ENCODE results near the gene CSNK2A3.

The CSNK2A3 gene

DNA sequence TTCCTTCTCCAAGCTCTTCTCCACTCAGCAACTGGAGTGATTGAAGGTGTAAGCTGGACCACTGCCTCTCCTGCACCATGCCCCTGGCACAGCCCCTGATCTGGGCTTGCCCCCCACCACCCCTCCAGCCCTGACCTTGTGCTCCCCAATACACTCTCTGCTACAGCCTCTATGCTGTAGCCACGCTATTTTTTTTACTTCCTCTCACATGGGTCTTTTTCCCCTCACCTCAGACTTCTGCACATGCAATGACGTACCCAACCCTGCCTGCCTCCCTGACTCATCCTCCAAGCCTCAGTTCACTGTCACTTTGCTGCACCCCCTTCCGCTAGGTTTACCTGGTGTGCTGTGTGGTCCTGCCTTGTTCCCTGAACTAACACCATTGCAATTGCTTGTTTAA lies 9.0 kb downstream of the CSNK2A3 start:
- in situ Hi-C loops (cut with HindIII; ENCODE audit: low sequenced_read_pairs), result loop anchor here (5.0 kb wide), 1 partner anchor 42 kb away; no protein-coding TSS in a partner anchor

DNA sequence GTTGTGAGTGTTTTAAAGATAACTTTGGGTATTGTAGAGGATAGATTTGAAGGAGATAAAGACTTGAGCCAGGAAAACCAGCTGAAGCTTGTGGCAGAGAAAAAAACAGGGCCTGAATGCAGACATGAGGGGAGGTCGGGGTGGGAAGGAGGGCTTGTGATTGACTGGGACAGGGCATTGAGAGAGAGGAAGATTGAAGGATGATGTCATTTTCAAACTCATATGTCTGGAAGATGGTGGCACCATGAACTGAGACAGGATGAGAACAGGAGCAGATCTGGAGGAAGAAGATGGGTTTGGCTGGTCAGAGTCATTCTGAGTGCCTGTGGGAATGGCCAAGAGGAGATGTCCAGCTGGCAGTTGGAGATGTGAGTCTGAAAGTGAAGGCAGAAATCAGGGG lies 14.7 kb downstream of the CSNK2A3 start:
- in situ Hi-C loops (cut with HindIII; ENCODE audit: low sequenced_read_pairs), result no loop called here

DNA sequence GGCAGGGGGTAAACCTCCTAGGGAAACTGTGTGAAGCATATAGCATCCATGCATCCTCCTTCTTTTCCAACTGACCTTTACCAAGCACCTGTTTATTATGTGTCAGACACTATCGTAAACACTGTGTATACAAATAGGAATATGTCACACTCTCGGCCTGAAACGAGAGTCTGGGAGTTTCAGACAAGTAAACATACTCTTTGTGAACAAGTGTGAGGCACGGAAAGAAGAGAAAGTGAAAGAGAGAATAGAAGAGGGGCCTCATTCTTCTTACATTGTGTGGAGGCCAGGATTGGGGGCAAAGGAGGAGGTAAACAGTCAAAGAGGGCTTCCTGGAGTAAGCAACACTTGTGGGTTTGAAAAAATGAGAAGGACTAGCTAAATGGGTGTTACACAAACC lies 16.4 kb downstream of the CSNK2A3 start:
- in situ Hi-C loops (cut with HindIII; ENCODE audit: low sequenced_read_pairs), result no loop called here

DNA sequence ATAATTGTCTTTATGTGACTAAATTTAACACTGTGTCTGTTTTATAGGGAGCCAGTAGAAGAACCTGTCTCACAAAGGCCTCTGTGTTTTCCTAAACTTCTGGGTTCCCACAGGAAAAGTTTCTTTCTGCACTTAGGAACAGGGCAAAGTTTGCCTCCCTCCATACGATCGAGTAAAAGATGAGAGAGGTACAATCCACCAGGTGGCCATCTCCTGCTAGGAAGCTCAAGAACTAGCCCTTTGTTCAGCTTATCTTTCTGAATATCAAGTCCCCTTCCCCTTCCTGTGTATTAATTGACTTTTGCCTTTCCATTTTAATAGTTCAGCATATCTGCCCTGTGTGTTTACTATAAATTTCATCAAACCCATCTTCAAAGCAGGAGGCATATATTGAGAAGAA lies 18.0 kb downstream of the CSNK2A3 start:
- in situ Hi-C loops (cut with HindIII; ENCODE audit: low sequenced_read_pairs), result no loop called here

DNA sequence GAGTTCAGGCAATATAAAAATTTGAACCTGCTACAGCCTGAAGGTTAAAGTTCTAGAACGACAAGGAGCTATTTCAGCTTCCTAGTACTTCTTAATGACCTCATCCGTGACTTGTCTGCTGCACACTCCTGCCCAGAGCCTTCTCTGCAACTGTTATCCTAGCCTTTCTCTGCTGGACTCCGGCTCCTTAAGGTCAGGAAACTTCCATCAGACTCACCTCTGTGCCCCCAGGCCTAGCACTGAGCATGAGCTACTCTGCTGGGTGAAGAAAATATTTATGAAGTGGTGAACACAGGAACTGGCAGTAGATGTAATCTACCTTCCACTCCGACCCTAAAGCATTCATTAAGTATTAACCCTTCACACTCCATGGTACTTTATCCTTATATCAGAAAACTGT lies 18.4 kb downstream of the CSNK2A3 start:
- in situ Hi-C loops (cut with HindIII; ENCODE audit: low sequenced_read_pairs), result no loop called here

DNA sequence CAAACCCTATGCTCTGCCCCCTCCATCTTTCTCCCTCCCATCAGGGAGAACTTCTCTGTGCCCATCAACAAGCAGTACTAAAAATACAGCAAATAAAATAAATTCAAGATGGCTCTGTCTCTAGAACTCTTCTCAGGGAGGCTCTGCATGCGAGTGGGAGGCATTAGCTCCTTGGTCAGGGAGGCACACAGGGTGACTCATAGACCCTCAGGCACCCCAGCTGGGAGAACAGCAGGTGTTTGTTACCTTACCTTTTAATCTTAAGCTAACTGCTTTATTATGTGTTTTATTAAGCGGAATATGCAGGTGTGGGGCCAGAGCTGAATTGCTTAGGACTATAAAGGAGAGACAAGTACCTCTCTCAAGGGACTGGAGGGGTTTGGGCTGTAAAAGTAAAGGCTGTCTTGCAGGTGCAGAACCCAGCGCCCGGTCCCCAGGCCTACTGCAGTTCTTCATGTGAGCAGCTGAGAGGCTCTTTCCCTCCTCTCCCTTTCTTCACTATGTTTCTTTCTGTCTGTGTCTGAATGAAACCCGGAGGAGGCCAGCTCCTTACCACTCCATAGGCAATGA lies 20.8 kb downstream of the CSNK2A3 start:
- in situ Hi-C loops (cut with HindIII; ENCODE audit: low sequenced_read_pairs), result no loop called here

DNA sequence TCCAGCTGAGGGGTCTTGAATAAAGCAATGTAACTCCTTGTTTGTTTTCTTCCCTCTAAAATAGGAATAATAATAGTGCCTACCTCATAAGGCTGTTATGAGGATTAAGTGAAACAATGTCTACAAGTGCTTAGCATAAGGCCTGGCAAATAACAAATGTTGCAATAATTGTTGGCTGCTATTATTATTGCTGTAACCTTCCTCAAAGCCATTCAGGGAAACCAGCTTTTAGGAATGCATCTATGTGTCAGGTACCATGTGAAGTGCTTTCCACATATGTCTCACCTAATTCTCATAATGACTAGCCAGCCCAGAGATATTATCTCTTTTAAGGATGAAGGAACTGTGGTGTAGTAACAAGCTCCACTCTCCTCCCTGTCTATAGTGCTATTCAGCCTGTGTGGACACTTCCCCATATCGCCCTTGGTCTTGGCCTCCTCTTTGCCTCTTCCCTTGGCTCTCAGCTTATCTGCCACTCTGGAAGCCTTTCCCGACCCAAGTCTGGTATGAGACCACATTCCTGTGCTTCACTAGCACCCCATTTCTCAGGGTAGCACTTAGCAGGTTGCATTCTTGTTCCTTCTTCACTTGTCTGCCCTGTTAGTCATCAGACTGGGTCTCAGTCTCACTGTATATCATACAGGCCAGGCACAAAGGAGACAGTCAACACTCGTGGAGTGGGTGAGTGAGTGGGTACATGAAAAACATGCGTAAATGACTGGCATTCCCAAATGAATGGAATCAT lies 23.8 kb downstream of the CSNK2A3 start:
- in situ Hi-C loops (cut with HindIII; ENCODE audit: low sequenced_read_pairs), result no loop called here

DNA sequence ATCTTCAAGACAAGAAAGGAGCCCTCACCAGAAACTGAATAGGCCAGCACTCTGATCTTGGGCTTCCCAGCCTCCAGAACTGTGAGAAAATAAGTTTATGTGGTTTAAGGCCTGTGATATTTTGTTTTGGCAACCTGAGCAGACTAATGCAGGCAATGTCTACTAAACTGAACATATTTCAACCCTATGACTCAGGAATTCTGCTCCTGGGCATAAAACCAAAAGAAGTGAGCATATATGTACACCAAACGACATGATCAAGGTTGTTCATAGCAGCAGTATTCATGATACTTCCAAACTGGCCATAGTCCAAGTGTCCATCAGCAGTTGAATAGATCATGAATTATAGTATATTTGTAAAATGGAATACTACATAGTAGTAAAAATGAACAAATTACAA lies 29.0 kb downstream of the CSNK2A3 start:
- in situ Hi-C loops (cut with HindIII; ENCODE audit: low sequenced_read_pairs), result no loop called here

DNA sequence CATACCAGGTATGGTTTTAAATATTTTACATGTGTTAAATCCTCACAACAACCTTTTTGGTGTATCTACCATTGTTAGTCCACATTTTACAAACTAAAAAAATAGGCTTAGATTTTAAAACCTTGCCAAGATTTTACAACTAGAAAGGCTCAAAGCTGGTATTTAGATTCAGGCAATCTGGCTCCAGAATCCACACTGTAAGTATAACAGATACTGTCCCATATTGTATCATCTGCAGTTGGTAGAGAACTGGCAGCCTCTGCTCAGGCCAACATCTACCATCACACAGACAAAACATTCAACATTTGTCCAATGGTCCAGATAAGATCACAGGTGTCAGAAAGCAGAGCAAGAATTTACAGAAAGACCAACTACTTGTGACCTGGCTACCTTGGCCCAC lies 30.9 kb downstream of the CSNK2A3 start:
- in situ Hi-C loops (cut with HindIII; ENCODE audit: low sequenced_read_pairs), result no loop called here

DNA sequence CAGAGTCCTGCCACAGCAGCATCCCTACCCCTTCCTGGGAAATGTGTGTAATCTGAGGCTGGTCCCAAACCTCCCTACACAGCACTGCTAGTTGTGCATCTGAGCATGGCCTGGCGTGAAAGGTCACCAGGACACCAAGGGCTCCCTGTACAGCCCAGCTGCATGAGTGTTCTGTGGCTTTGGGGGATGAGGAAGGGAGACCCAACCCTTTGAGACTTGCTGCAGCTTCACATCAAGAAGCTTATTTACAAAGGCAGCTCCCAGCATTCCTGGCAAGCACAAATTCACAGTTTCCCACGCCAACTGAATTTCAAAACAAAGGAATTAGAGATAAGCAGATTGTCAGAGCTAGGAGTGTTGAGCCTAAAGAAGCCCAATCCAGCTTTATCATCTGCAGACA lies 32.2 kb downstream of the CSNK2A3 start:
- in situ Hi-C loops (cut with HindIII; ENCODE audit: low sequenced_read_pairs), result no loop called here

DNA sequence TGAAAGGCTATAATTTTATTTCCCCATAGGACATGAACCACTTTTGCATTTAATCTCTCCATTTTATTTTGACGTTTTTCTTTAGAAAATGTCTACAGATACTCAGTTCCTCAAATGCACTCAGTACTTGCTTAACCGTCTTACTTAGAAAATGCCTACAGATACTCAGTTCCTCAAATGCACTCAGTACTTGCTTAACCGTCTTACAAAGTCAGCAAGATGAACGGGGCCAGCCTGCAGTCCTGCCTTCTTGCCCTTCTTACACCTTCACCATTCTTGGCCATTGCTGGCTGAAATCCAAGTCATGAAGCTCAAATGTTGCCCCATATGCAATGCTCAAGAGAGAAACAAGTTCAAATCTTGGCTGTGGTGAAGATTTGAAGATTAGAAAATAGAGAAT lies 34.1 kb downstream of the CSNK2A3 start:
- in situ Hi-C loops (cut with HindIII; ENCODE audit: low sequenced_read_pairs), result no loop called here

DNA sequence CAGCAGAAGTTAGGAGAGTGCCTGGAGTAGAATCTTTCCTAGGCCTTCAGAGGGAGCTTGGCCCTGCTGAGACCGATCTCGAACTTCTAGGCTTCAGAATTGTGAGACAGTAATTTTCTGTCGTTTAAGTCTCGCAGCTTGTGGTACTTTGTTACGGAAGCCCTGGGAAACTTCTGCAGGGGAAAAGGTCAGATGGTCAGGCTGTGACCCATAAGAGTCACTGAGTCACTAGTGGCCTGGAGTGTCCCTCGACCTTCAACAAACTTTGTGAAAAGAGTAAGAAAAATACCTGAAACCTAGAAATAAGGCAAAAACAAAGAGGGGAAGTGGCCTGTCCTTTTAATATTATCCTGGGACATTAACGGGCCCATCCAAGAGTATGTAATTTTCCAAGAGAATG lies 34.6 kb downstream of the CSNK2A3 start:
- in situ Hi-C loops (cut with HindIII; ENCODE audit: low sequenced_read_pairs), result no loop called here

DNA sequence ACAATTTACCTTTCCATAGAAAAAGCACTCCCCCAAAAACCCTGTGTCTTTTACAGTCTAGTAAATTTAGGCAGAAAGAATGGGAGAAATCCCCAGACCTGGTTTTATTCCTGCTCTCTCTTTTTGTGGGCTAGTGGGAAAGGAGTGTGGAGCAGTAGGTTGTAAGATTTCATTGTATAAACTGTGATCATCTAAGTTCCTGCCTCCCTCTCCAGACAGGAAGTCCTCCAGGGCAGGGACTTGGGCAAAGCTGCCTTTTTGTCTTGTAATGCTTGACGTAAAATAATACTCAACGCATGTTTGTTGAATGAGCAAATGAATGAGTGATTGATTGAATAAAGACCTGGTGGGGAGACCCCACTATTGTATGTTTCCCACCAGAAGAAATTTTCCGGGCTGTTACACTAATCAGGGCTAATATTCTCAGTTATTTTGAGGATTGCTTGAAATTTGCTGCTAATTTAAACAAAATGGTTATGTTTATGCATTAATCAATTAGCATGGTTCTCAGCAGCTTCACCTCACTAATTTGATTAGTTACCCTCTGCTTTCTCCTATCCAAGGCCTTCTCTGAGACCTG lies 36.3 kb downstream of the CSNK2A3 start:
- in situ Hi-C loops (cut with HindIII; ENCODE audit: low sequenced_read_pairs), result no loop called here

DNA sequence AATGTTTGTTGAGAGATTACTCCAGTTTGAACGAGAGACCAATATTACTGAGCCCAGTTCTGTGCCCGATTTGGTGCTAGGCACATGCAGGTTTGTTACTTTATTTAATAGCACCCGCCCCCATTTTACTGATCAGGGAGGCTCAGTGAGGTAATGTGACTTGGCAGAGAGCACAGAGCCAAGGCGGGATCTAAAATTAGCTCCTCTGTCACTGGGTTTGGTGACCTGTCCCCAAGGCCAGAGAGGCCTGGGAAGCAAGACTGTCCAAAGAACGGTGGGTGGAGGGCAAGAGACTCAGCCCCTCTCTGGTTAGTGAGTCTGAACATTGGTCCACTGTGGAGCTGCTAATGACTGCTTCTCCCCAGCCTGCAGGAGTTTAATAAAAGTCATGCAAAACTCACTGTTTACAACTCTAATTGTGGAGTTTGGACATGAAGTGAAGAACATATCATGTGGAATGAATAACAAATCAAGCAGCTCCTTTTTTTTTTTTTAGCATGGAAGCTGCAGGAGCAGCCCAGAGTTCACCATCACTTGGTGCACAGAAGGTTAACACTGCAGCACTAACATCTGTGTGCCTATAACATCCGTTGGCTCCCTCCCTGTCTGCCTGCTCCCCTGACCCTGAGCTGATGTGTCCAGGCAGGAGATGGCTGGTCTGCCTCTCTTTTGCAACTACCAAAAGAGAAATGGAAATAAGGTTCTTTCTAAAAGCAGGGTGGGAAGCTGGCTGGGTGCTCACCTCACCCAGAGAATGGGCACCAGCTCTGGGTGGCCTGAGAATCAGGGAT lies 39.0 kb downstream of the CSNK2A3 start:
- in situ Hi-C loops (cut with HindIII; ENCODE audit: low sequenced_read_pairs), result no loop called here

DNA sequence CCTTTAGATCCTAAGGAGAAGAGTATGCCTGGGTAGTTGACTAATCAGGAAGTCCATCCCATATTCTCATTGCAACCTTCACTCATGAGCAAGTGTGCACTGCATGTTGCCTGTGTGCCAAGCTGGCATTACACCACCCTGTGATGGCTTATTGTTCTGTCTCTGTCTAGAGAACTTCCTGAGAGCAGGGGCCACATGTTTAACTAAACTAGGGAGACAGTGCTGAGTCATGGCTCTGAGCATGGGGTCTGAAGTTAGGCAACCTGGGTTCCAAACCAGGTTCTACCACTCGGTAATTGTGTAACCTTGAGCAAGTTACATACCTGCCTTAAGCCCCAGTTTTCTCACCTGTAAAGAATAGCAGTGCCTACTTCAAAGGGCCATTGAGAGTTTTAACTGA lies 39.6 kb downstream of the CSNK2A3 start:
- in situ Hi-C loops (cut with HindIII; ENCODE audit: low sequenced_read_pairs), result no loop called here

DNA sequence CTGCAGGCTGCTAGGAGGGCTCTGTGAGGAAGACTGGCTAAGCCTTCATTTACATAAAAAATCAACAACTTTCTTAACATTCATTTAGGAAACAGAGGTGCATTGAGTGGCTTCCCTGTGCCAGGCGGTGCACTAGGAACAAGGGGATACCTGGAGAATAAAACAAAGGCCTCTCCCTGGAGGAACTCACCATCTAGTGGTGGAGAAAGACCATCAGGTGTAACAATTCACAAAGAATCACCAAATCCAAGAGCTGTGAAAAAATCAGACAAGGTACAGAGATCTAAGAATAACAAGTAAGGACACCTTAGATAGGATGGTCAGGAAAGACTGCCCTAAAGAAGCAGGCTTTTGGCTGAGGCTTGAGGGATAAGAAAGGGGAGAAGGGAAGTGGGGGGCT lies 40.3 kb downstream of the CSNK2A3 start:
- in situ Hi-C loops (cut with HindIII; ENCODE audit: low sequenced_read_pairs), result no loop called here

DNA sequence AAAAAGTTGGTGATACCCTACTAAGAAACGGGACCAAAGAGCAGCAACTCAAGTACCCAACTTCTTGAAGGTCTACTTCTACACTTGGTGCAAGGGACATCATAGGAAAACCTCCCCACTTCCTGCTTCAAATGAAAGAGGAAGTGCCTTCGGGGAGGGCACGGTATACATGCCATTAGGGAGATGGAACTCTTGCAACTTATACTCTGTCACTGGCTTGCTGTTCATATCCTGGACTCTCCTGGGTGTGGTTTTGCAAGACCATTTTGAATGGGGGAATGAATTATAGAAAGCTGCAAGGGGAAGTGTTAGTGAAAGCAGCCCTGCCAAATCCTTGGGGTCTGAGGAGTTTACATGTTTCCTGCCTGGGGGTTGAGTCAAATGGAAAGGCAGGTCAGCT lies 41.9 kb downstream of the CSNK2A3 start:
- in situ Hi-C loops (cut with HindIII; ENCODE audit: low sequenced_read_pairs), result no loop called here

DNA sequence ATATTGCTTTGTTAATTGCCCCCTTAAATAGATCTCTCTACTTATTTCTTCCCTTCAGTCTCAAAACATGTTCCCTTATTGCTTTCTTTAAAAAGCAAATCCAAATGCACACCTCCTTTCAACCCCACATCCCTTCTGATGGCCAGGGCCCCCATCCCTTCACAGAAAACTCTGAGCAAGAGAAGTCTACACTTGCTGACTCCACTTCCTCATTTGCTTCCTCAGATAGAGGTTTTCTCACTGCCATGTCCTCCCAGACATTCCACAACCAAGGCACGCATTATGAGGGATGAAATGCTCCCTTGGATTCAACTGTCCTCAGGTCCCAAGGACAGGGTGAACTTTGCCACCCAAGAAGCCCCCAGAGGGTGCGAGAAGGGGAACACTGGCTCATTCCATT lies 43.1 kb downstream of the CSNK2A3 start:
- in situ Hi-C loops (cut with HindIII; ENCODE audit: low sequenced_read_pairs), result no loop called here

DNA sequence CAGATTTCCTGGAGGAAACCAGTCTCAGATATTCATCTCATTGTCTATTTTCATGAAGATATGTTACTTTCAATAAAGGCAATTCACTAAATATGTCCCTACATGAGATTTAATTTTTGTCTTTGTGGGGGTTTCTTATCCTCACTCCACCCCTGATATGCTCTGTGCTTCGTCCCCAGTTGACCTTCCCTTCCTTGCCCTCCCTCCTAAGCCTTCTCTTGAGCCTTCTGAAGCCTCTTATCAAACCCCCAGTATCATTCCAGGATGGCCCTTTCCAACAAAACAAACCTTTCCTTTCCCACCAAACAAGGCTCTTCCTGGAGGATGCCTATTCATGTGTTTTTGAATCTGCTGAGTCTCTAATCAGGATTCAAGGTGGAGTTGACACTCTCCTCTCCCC lies 44.8 kb downstream of the CSNK2A3 start:
- in situ Hi-C loops (cut with HindIII; ENCODE audit: low sequenced_read_pairs), result no loop called here

DNA sequence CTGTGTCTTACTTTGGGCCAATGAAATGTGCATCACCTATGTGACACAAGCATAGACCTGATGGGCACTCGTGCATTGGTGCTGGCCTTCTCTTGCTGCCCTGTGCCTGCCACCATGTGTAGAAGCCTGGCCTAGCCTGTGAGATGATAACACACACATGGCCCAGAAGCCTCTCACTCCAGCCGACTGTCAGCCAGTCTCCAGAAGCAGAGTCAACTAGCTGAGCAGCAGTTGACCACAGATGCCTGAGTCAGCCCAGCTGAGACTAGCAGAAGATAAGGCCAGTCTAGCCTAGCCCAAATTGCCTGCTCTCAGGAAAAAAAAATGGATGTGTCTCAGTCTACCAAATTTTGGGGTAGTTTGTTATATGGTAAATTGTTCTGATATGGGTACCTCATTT lies 46.2 kb downstream of the CSNK2A3 start:
- in situ Hi-C loops (cut with HindIII; ENCODE audit: low sequenced_read_pairs), result no loop called here

DNA sequence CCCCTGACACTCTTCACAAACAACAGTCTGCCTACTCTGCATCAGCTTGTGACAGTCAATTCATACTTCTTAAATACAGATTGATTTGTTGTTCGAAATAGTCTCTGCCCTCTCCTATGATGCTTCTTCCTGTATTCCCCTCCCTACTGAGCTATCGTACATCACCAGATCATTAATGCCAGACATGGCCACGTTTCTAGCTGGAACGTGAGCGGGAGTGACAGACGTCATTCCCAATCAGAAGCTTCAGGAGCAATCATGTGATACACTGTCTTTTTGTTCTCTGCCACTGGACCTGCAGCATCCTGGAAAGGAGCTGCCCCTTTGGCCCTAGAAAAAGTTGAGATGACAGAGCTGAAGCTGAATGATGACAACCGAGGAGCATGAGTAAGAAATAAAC lies 48.5 kb downstream of the CSNK2A3 start:
- in situ Hi-C loops (cut with HindIII; ENCODE audit: low sequenced_read_pairs), result loop anchor here (5.0 kb wide), 1 partner anchor 38 kb away; no protein-coding TSS in a partner anchor

DNA sequence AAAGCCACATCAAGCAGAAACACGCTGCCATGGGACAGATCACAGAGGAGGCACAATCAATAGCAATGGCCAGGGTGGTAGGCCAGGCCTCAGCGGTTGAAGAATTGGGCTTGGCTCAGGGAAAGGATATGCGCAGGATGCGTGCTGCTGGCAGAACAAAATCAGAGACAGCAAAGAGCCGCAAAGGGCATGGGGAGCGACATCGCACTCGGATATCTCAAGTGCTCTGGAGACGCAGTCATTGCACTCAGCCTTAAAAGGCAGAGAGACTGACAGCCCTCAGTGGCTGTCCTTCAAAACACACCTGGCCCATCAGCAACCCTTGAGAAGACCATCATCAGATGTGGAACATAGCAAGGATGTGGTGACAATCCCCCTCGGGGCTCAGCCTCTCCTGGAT lies 50.5 kb downstream of the CSNK2A3 start:
- in situ Hi-C loops (cut with HindIII; ENCODE audit: low sequenced_read_pairs), result loop anchor here (5.0 kb wide), 1 partner anchor 40 kb away; no protein-coding TSS in a partner anchor

Measured in endothelial cell of hepatic sinusoid (primary cell).